Kidney tubule cell (primary cell): ENCODE data around the gene TM9SF2.

Source experiments
- DNase-seq: peaks from one replicate; pipeline ENCODE4 v3.0.0-alpha.2; 2018; ENCODE audit warnings: low spot score

TM9SF2 gene

GRCh38 chr13:99496184-99497142 lies 4.8 kb upstream of the TM9SF2 start:
- no peak for DNase-seq

GRCh38 chr13:99498171-99499161 lies 2.8 kb upstream of the TM9SF2 start:
- peak; percentile 98 for DNase-seq

GRCh38 chr13:99500839-99501183 lies 461 bp upstream of the TM9SF2 start:
- DNase-seq: no peak

GRCh38 chr13:99501848-99502301 lies 603 bp downstream of the TM9SF2 start:
- DNase-seq: peak; percentile 49

- no peak for DNase-seq
These were observed 4.6 kb downstream of the TM9SF2 start for GRCh38 chr13:99505814-99506269.

- DNase-seq: no peak
These were observed 5.4 kb downstream of the TM9SF2 start for GRCh38 chr13:99506634-99507033.

- no peak for DNase-seq
These were observed 5.8 kb downstream of the TM9SF2 start for GRCh38 chr13:99507054-99507453.

- DNase-seq: no peak
These were observed 6.3 kb downstream of the TM9SF2 start for GRCh38 chr13:99507551-99507950.

GRCh38 chr13:99507986-99508385 lies 6.7 kb downstream of the TM9SF2 start:
- DNase-seq: no peak

GRCh38 chr13:99509479-99509878 lies 8.2 kb downstream of the TM9SF2 start:
- DNase-seq: no peak

- no peak for DNase-seq
These were observed 13.5 kb downstream of the TM9SF2 start for GRCh38 chr13:99514801-99515200.

GRCh38 chr13:99516153-99516929 lies 15.1 kb downstream of the TM9SF2 start:
- no peak for DNase-seq

GRCh38 chr13:99517577-99517976 lies 16.3 kb downstream of the TM9SF2 start:
- no peak for DNase-seq

GRCh38 chr13:99517984-99518383 lies 16.7 kb downstream of the TM9SF2 start:
- DNase-seq: no peak

- no peak for DNase-seq
These were observed 21.0 kb downstream of the TM9SF2 start for GRCh38 chr13:99522298-99522697.

- no peak for DNase-seq
These were observed 22.6 kb downstream of the TM9SF2 start for GRCh38 chr13:99523838-99524237.

GRCh38 chr13:99525967-99526366 lies 24.7 kb downstream of the TM9SF2 start:
- no peak for DNase-seq

GRCh38 chr13:99526549-99526948 lies 25.3 kb downstream of the TM9SF2 start:
- no peak for DNase-seq

GRCh38 chr13:99527301-99527700 lies 26.0 kb downstream of the TM9SF2 start:
- no peak for DNase-seq

- no peak for DNase-seq
These were observed 27.3 kb downstream of the TM9SF2 start for GRCh38 chr13:99528547-99528946.

- DNase-seq: no peak
These were observed 34.8 kb downstream of the TM9SF2 start for GRCh38 chr13:99536023-99536422.

- no peak for DNase-seq
These were observed 39.3 kb downstream of the TM9SF2 start for GRCh38 chr13:99540530-99540929.
